GM19467 (cell line): ENCODE results near the gene LRRC71.
"Not testable (repeated sequence)": the region's sequence is repeated elsewhere in the genome, so short reads cannot be mapped to it uniquely, and the experiment has no call there.

Experiments used
- ATAC-seq: cut with Tn5 transposase; IDR thresholded peaks from one replicate; pipeline ENCODE4 v1.9.1; 2021; ENCODE audit warnings: mild to moderate bottlenecking, moderate library complexity; ENCODE audit not compliant: unreplicated experiment

LRRC71 gene

GRCh38 chr1:156926695-156927094, 6.3 kb downstream of the LRRC71 start:
- not testable (repeated sequence) for ATAC-seq

GRCh38 chr1:156927215-156928042, 7.0 kb downstream of the LRRC71 start:
- ATAC-seq, result no peak

- no peak for ATAC-seq
These were observed 7.7 kb downstream of the LRRC71 start for GRCh38 chr1:156928043-156928602.

- ATAC-seq, result no peak
These were observed 9.3 kb downstream of the LRRC71 start for GRCh38 chr1:156929596-156930238.

- no peak for ATAC-seq
These were observed 10.1 kb downstream of the LRRC71 start for GRCh38 chr1:156930483-156930882.

GRCh38 chr1:156931211-156931952, 10.9 kb downstream of the LRRC71 start:
- ATAC-seq, result no peak

- ATAC-seq, result no peak
These were observed 11.7 kb downstream of the LRRC71 start for GRCh38 chr1:156931974-156932710.

GRCh38 chr1:156933136-156933535, 12.7 kb downstream of the LRRC71 start:
- ATAC-seq, result no peak

GRCh38 chr1:156935505-156936128, 15.2 kb downstream of the LRRC71 start:
- ATAC-seq, result no peak

- no peak for ATAC-seq
These were observed 15.8 kb downstream of the LRRC71 start for GRCh38 chr1:156936191-156936590.

GRCh38 chr1:156936721-156937220, 16.3 kb downstream of the LRRC71 start:
- ATAC-seq, result no peak

GRCh38 chr1:156937883-156938282, 17.5 kb downstream of the LRRC71 start:
- ATAC-seq, result no peak

- no peak for ATAC-seq
These were observed 18.4 kb downstream of the LRRC71 start for GRCh38 chr1:156938813-156939212.

GRCh38 chr1:156939786-156940334, 19.4 kb downstream of the LRRC71 start:
- no peak for ATAC-seq

GRCh38 chr1:156941675-156942074, 21.2 kb downstream of the LRRC71 start:
- no peak for ATAC-seq

- no peak for ATAC-seq
These were observed 21.7 kb downstream of the LRRC71 start for GRCh38 chr1:156942176-156942575.

- ATAC-seq, result no peak
These were observed 22.1 kb downstream of the LRRC71 start for GRCh38 chr1:156942576-156942975.

- ATAC-seq, result no peak
These were observed 23.3 kb downstream of the LRRC71 start for GRCh38 chr1:156943756-156944155.

- no peak for ATAC-seq
These were observed 23.8 kb downstream of the LRRC71 start for GRCh38 chr1:156944268-156944667.

- ATAC-seq, result no peak
These were observed 24.4 kb downstream of the LRRC71 start for GRCh38 chr1:156944848-156945247.
